Skeletal muscle cell (primary cell): ENCODE measurements around the gene SDCBP2.

Experiments used
- DNase-seq: peaks from one replicate; pipeline ENCODE4 v3.0.0-alpha.2; 2010; ENCODE audit warnings: low read depth
- H3K4me3 ChIP-seq: 2 replicates; pipeline ENCODE4 v1.5.1; 2011; ENCODE audit warnings: low read depth, mild to moderate bottlenecking, control low read depth, low read length, moderate library complexity

Gene SDCBP2

GRCh38 chr20:1300083-1300840 is 28.7 kb downstream of the SDCBP2 start:
- DNase-seq: no peak
- H3K4me3 ChIP-seq: no peak overlapping the region

- DNase-seq: no peak
- no peak overlapping the region for H3K4me3 ChIP-seq
Measured at GRCh38 chr20:1299522-1299921, 29.4 kb downstream of the SDCBP2 start.

DNA sequence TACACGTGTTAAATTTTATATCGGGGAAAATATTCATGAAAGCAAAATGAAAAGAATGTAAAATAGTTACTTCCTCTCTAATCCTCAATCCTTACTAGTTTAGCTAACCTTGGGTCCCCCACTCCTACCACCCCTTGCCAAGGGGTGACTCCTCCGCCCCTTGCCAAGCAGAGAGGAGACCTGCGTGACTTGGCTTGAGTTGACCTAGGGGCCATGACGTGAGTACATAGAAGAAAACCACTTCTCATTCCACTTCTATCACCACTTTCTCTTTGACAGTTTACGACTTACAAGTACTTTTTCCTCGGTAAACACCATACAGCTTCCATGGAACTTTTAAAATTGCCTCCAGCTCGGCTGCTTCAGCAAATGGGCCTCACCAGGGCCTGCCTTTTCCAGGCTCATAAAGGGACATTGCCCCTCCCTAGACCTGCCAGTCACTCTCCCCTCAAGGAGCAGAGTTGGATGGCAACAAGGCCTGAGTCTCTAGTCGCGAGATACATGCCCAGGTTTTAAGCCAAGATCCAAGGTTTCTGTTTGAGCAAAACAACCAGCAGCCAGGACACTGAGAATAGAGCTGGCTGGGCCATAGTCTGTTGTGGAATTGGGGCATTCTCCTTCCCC is 29.9 kb downstream of the SDCBP2 start:
- no peak for DNase-seq
- H3K4me3 ChIP-seq: no peak overlapping the region

DNA sequence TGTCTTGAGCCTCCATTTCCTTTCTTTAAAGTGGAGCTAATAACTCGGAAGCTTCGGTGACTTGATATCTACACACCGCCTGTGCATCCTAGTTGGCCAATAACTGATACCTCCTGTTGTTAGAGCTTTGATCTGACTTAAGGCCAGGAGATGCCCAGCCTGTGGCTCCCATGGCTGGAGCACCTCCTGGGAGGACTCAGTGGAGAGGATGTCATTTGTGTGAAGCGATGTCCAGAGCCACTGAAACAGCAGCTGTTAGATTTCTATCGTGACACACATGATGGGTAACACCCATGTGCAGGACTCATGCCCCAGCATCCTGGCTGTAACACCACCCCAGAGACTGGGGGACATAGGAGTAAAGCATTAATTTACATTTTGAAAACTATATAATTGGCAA is 30.8 kb downstream of the SDCBP2 start:
- H3K4me3 ChIP-seq: no peak overlapping the region

DNA sequence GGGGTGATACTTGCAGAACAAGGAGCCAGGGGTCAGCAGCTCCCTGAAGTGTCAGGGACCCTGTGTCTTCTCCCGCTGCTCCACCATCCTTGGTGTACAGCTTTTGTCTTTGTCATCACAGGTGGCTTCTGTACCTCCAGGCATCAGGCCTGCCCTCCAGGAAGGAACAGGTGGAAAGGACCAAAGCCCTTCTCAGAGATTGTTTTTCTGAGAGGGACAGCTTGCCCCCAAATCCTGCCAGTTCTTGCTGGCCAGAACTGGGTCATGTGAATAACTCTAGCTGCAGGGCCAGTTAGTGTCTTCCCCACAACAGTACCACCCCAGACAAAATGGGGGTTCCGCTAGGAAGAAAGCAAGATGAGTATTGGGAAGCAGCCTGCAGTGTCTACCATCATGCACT is 31.5 kb downstream of the SDCBP2 start:
- no peak overlapping the region for H3K4me3 ChIP-seq
- DNase-seq: no peak

More for the DNA sequence above, 30.8 kb downstream of the SDCBP2 start:
- no peak for DNase-seq

DNA sequence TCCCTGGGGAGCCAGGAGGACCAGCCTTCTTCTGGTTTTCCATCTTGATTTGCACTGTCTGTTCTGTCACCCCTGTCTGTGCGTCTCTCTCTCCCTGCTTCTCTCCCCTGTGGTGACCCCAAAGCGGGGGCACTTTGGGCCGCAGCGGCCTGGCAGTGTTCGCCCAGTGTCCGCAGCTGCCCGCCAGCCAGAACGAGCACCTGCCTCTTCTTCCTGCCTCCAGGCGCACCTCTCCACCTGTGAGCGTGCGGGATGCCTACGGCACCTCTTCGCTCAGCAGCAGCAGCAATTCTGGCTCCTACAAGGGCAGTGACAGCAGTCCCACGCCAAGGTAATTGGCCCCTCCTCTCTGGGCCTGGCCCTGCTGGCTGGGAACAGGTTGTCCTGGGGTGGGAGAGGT is 32.0 kb downstream of the SDCBP2 start:
- H3K4me3 ChIP-seq: no peak overlapping the region

DNA sequence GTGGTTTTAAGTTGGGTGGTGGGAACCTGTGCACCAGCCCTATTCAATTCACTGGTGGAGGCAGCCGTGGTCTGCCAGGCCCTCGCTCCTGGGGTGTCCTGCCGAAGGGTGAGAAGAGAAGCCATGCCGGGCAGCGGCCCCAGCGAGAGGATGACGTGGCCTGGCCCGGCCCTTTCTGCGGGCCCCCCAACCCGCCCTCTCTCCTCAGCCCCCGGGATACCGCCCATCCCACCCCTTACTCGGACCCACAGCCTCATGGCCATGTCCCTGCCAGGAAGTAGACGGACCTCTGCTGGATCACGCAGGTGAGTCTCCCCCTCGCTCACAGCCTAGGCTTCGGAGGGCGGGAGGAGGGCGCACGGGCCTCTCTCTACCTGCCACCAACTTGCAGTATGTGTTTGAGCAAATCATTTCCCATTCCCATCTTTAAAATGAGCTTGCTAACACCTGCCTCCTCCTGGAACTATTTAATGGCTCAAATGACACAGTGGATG is 32.8 kb downstream of the SDCBP2 start:
- no peak for DNase-seq
- no peak overlapping the region for H3K4me3 ChIP-seq

More for the DNA sequence above, 32.0 kb downstream of the SDCBP2 start:
- no peak for DNase-seq

GRCh38 chr20:1295276-1295930 is 33.5 kb downstream of the SDCBP2 start:
- no peak for DNase-seq
- no peak overlapping the region for H3K4me3 ChIP-seq

DNA sequence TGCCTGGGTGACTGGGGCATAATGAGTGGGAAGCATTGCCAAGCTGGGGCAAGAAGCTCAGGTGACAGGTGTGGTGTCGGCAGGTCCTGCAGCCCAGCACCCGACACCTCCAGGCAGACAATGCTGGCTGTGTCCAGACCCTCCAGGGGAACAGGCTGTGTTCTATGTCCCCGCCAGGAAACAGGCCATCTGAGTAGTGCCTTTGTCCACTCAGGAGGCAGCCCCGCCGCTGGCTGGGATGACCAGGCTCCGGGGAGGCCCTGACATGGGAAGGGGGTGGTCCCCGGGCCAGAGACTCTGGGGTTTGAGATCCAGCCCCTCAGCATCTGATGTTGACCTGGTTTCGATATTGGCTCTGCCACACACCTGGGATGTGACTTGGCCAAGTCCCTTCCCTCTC is 34.4 kb downstream of the SDCBP2 start:
- DNase-seq: no peak
- H3K4me3 ChIP-seq: no peak overlapping the region

- H3K4me3 ChIP-seq: no peak overlapping the region
- DNase-seq: no peak
Measured at GRCh38 chr20:1293641-1294379, 35.1 kb downstream of the SDCBP2 start.

DNA sequence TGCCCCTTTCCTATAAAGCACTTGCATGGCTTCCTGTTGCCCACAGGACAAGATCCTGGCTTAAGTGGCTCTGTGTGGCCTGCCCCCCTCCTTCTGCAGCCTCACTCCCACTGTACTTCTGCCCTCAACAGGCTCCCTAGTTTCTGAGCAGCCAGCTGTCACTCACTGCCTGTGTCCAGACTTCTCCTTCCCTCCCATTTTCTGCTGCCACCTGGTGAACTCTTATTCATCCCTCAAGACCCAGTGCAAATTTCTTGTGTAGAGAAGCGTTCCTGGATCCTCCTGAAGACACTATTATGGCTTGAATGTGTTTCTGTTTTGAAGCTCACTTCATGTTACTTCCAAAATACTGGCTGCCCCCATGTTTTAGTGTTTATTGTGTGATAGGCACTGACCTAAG is 36.3 kb downstream of the SDCBP2 start:
- DNase-seq: no peak
- H3K4me3 ChIP-seq: no peak overlapping the region

GRCh38 chr20:1291191-1291741 is 37.7 kb downstream of the SDCBP2 start:
- no peak overlapping the region for H3K4me3 ChIP-seq
- DNase-seq: peak; percentile 71

DNA sequence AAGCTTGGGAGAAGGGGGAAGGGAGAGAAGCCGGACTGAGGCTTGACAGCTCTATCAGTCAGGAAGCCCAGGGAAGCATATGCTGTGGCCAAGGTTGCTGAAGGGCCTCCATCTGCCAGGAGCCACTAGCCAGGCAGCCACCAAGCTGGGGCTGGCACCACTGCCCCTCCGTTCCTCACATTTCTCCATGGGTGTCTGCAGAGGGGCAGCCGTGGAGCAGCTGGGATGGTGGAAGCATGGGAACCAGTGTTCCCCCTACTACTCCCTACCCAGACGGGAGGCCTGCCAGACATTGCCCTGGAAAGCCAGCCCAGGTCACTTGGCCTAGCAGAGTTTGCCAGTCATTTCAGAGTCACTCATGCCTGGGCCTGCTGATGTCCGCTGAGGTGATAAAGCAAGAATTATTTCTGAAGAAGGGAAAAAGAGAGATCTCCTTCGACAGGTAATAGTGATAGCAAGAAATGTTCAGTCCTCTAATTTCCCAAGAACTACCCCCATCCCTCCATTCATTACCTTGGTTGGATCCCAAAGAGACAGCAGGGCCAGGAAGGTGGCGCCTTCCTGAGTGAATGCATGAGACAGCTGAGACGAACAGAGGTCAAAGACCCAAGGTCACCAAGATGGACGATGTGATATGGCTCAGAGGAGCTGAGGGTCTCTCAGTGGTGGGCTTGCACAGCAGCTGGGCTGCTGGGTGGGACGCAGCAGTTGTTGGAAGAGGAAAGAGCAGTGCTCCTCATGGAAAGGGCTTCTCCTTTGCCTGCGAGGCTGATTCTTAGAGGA is 41.0 kb downstream of the SDCBP2 start:
- no peak for DNase-seq
- no peak overlapping the region for H3K4me3 ChIP-seq

DNA sequence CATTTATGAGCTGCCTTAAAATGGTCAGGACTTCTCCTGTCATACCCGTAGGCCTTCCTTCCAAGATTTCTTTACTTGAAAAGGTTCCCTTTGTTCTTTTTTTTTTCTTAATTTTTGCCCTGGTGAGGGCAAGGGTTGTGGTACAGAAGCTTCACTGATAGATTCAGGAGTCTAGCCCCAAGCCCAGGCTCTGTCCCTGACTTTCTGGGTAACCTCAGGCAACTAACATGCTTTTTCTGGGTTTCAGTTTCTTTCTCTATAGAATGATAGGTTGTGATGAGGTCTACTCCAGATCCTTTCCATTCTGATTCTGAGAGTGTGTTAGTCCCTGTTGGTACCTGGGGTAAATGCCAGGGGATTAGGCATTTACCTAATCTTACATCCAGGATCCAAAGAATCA is 41.6 kb downstream of the SDCBP2 start:
- no peak for DNase-seq
- H3K4me3 ChIP-seq: no peak overlapping the region

- no peak overlapping the region for H3K4me3 ChIP-seq
- DNase-seq: no peak
Measured at GRCh38 chr20:1286267-1287024, 42.5 kb downstream of the SDCBP2 start.

- no peak for DNase-seq
- no peak overlapping the region for H3K4me3 ChIP-seq
Measured at GRCh38 chr20:1283522-1284510, 45.1 kb downstream of the SDCBP2 start.

- no peak overlapping the region for H3K4me3 ChIP-seq
- DNase-seq: no peak
Measured at GRCh38 chr20:1282966-1283365, 46.0 kb downstream of the SDCBP2 start.
